Ectodermal cell (in vitro differentiated cells): ENCODE measurements around the gene GPRIN1.

ENCODE experiments used
- H3K27ac ChIP-seq: 2 replicates; pipeline ENCODE4 v1.7.0; 2013; ENCODE audit warnings: mild to moderate bottlenecking, low read depth, low read length; ENCODE audit not compliant: insufficient read depth, poor library complexity, severe bottlenecking
- H3K27me3 ChIP-seq: 2 replicates; pipeline ENCODE4 v1.7.0; 2013; ENCODE audit warnings: mild to moderate bottlenecking, low read length; ENCODE audit not compliant: insufficient read depth, control insufficient read depth, poor library complexity, severe bottlenecking
- H3K36me3 ChIP-seq: one replicate; pipeline ENCODE4 v1.7.0; 2013; ENCODE audit warnings: low read length; ENCODE audit not compliant: control insufficient read depth, insufficient read depth
- H3K4me1 ChIP-seq: one replicate; pipeline ENCODE4 v1.7.0; 2013; ENCODE audit warnings: low read length; ENCODE audit not compliant: control insufficient read depth, insufficient read depth
- H3K4me3 ChIP-seq: 2 replicates; pipeline ENCODE4 v1.7.0; 2013; ENCODE audit warnings: low read depth, low read length, control low read depth; ENCODE audit not compliant: insufficient read depth
- H3K9me3 ChIP-seq: 2 replicates; pipeline ENCODE4 v1.7.0; 2013; ENCODE audit warnings: mild to moderate bottlenecking, low read length, moderate library complexity; ENCODE audit not compliant: control insufficient read depth
- WGBS, 2 experiments: methylation state at CpG; one replicate each; pipeline ENCODE4 v1.1.7; 2013; ENCODE audit warnings: missing lambda C conversion rate in 2 of 2; 5-methylcytosine and 5-hydroxymethylcytosine counted together

Gene GPRIN1

GRCh38 chr5:176589039-176589769 is 20.8 kb downstream of the GPRIN1 start:
- H3K4me1 ChIP-seq, result no peaks in the 10 kb centered on the region
- WGBS, 2 experiments, result 92 to 93% methylated on average over 31 of the region's 31 CpGs
- H3K27ac ChIP-seq, result no peak overlapping the region
- no peaks in the 10 kb centered on the region for H3K36me3 ChIP-seq
- no peaks in the 10 kb centered on the region for H3K9me3 ChIP-seq
- no peak overlapping the region for H3K4me3 ChIP-seq
- no peaks in the 10 kb centered on the region for H3K27me3 ChIP-seq

- H3K27ac ChIP-seq, result no peak overlapping the region
- no peaks in the 10 kb centered on the region for H3K27me3 ChIP-seq
- H3K36me3 ChIP-seq, result no peaks in the 10 kb centered on the region
- no peak overlapping the region for H3K4me3 ChIP-seq
- no peaks in the 10 kb centered on the region for H3K4me1 ChIP-seq
- H3K9me3 ChIP-seq, result no peaks in the 10 kb centered on the region
Observed at GRCh38 chr5:176588297-176588696, 21.7 kb downstream of the GPRIN1 start.

- H3K4me3 ChIP-seq, result no peak overlapping the region
- H3K27ac ChIP-seq, result no peak overlapping the region
- 89 to 93% methylated on average over 6 to 7 of the region's 7 CpGs for WGBS, 2 experiments
- no peaks in the 10 kb centered on the region for H3K9me3 ChIP-seq
- no peaks in the 10 kb centered on the region for H3K36me3 ChIP-seq
- H3K27me3 ChIP-seq, result no peaks in the 10 kb centered on the region
- no peaks in the 10 kb centered on the region for H3K4me1 ChIP-seq
Observed at GRCh38 chr5:176587398-176587797, 22.6 kb downstream of the GPRIN1 start.

- H3K27ac ChIP-seq, result no peak overlapping the region
- no peaks in the 10 kb centered on the region for H3K9me3 ChIP-seq
- no peaks in the 10 kb centered on the region for H3K36me3 ChIP-seq
- WGBS, 2 experiments, result 84 to 89% methylated on average over 4 of the region's 4 CpGs
- H3K4me3 ChIP-seq, result no peak overlapping the region
- H3K27me3 ChIP-seq, result no peaks in the 10 kb centered on the region
- H3K4me1 ChIP-seq, result no peaks in the 10 kb centered on the region
Observed at GRCh38 chr5:176583076-176583475, 26.9 kb downstream of the GPRIN1 start.

- 92 to 93% methylated on average over 12 of the region's 12 CpGs for WGBS, 2 experiments
- Histone ChIP-seq H3K4me3 (no peak overlapping the region), H3K27ac (no peak overlapping the region), H3K36me3 (no peaks in the 10 kb centered on the region), H3K4me1 (no peaks in the 10 kb centered on the region), H3K9me3 (no peaks in the 10 kb centered on the region), H3K27me3 (no peaks in the 10 kb centered on the region)
Observed at GRCh38 chr5:176581361-176581760, 28.6 kb downstream of the GPRIN1 start.

DNA sequence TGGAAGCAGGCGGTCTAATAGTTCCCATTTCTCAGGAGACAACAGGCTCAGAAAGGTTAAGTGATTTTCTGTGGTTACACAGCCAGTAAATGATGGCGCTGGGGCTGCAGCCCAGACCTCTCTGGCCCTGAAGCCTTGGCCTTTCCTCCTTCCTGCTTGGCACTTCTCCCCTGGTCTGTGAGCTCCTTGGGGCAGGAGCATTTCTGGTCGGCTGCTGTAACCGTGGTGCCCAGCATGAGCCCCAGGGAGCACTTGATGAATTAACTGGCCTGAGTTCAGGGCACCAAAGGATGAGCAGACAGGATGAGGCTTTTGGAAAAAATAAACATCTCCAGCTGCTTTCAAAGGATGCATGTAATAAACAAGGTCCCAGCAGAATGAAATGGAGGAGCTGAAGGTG is 30.6 kb downstream of the GPRIN1 start:
- H3K36me3 ChIP-seq, result no peaks in the 10 kb centered on the region
- H3K9me3 ChIP-seq, result no peaks in the 10 kb centered on the region
- no peak overlapping the region for H3K4me3 ChIP-seq
- H3K27me3 ChIP-seq, result no peaks in the 10 kb centered on the region
- no peak overlapping the region for H3K27ac ChIP-seq
- 73 to 87% methylated on average over 4 of the region's 4 CpGs for WGBS, 2 experiments
- H3K4me1 ChIP-seq, result no peaks in the 10 kb centered on the region

DNA sequence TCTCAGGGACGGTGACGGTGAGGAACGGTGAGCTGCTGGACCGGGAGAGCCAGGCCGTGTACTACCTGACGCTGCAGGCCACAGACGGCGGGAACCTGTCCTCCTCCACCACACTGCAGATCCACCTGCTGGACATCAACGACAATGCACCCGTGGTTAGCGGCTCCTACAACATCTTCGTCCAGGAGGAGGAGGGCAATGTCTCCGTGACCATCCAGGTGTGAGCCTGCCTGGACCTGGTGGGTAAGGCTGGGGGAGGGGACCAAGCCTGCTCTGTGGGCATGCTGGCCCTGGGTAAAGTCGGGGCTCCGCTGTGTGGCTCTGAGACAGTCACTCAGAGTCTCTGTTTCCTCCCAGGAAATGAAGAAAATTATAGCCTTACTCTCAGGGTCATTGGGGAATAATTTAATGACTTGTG is 31.6 kb downstream of the GPRIN1 start:
- Histone ChIP-seq H3K27me3 (no peaks in the 10 kb centered on the region), H3K27ac (no peak overlapping the region), H3K9me3 (no peaks in the 10 kb centered on the region), H3K4me1 (no peaks in the 10 kb centered on the region), H3K36me3 (no peaks in the 10 kb centered on the region), H3K4me3 (no peak overlapping the region)
- WGBS, 2 experiments, result 27% methylated on average over 15 of the region's 15 CpGs

DNA sequence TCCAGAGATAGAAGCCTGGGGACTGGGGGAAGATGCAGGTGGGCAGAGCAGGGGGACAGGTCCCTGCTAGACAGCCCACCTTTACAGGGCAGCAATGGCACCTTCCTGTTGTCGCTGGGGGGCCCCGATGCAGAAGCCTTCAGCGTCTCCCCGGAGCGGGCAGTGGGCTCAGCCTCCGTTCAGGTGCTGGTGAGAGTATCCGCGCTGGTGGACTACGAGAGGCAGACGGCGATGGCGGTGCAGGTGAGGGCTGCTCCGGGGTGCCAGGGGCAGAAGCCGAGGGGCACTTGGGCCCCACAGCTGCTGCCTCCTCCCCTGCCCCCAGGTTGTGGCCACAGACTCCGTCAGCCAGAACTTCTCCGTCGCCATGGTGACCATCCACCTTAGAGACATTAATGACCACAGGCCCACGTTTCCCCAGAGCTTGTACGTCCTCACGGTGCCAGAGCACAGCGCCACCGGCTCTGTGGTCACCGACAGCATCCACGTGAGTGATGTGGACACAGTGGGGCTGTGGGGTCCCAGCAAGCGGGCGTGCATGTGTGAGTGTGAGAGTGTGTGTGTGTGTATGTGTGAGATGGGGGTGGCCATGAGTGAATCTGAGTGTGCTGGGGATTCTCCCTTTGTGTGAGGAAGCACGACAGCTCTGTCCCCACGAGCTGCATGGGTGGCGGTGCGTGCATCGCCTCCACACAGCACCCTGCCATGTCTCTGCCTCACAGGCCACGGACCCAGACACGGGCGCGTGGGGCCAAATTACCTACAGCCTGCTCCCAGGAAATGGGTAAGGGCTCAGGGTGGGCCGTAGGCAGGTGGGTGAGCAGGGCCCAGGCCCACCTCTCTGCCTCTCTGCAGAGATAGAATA is 32.4 kb downstream of the GPRIN1 start:
- H3K27ac ChIP-seq, result no peak overlapping the region
- no peak overlapping the region for H3K4me3 ChIP-seq
- WGBS, 2 experiments, result 90 to 91% methylated on average over 36 of the region's 36 CpGs

DNA sequence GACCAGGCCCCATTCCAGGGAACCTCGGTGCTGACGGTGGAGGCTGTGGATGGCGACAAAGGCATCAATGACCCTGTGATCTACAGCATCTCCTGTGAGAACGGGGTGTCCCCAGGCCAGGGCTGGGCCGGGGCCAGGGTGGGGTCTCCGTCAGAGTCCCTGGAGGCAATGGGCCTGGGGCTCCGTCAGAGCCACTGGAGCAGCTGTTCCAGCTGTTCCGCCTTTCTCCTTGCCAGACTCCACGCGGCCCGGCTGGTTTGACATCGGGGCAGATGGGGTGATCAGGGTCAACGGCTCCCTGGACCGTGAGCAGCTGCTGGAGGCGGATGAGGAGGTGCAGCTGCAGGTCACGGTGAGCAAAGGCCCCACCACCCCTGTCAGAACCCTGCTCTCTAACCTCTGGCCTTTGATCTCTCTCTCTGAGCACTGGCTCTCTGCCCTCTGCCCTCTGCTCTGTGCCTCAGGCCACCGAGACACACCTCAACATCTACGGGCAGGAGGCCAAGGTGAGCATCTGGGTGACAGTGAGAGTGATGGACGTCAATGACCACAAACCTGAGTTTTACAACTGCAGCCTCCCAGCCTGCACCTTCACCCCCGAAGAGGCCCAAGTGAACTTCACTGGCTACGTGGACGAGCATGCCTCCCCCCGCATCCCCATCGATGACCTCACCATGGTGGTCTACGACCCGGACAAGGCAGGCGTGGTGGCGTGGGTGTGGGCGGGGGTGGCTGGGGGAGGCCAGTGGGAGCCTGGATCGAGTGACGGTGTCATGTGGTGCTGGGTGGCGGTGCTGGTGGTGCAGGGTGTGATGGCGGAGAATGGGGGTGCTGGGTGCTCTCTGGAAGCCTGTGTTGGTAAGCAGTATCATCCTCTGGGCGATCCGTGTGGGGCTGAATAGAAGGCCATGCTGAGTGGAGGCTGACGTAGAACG is 34.2 kb downstream of the GPRIN1 start:
- no peaks in the 10 kb centered on the region for H3K4me1 ChIP-seq
- H3K36me3 ChIP-seq, result no peaks in the 10 kb centered on the region
- no peak overlapping the region for H3K27ac ChIP-seq
- H3K27me3 ChIP-seq, result no peaks in the 10 kb centered on the region
- H3K4me3 ChIP-seq, result no peak overlapping the region
- WGBS, 2 experiments, result 93 to 96% methylated on average over 37 of the region's 37 CpGs
- no peaks in the 10 kb centered on the region for H3K9me3 ChIP-seq

More for the DNA sequence above, 32.4 kb downstream of the GPRIN1 start:
- Histone ChIP-seq H3K9me3 (no peaks in the 10 kb centered on the region), H3K36me3 (no peaks in the 10 kb centered on the region), H3K4me1 (no peaks in the 10 kb centered on the region), H3K27me3 (no peaks in the 10 kb centered on the region)

DNA sequence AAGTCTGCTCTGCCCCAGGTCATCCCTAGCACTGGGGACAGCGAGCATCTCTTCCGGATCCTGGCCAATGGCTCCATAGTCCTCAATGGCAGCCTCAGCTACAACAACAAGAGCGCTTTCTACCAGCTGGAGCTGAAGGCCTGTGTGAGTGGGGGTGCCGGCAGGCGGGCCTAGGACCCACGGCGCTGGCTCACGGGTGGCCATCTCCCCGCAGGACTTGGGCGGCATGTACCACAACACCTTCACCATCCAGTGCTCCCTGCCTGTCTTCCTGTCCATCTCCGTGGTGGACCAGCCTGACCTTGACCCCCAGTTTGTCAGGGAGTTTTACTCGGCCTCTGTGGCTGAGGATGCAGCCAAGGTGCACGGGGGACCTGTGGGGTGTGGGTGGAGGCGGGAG is 34.9 kb downstream of the GPRIN1 start:
- H3K4me1 ChIP-seq, result no peaks in the 10 kb centered on the region
- 91 to 93% methylated on average over 14 of the region's 14 CpGs for WGBS, 2 experiments
- no peaks in the 10 kb centered on the region for H3K36me3 ChIP-seq
- H3K27me3 ChIP-seq, result no peaks in the 10 kb centered on the region
- no peak overlapping the region for H3K27ac ChIP-seq
- H3K4me3 ChIP-seq, result no peak overlapping the region
- no peaks in the 10 kb centered on the region for H3K9me3 ChIP-seq
